Measurements from ENCODE around the gene SS18L1. TPM values are rescaled to one million over a fixed set of nuclear protein-coding genes. Genes with fewer than 3 reads are reported as not detected.

SS18L1 gene
- total RNA-seq, 1 experiment from 2014 or later: 15.1 TPM

GRCh38 chr20:62174021-62174804 lies 30.6 kb downstream of the SS18L1 start:
- DNase-seq (ENCODE audit: low read depth): no peak

DNA sequence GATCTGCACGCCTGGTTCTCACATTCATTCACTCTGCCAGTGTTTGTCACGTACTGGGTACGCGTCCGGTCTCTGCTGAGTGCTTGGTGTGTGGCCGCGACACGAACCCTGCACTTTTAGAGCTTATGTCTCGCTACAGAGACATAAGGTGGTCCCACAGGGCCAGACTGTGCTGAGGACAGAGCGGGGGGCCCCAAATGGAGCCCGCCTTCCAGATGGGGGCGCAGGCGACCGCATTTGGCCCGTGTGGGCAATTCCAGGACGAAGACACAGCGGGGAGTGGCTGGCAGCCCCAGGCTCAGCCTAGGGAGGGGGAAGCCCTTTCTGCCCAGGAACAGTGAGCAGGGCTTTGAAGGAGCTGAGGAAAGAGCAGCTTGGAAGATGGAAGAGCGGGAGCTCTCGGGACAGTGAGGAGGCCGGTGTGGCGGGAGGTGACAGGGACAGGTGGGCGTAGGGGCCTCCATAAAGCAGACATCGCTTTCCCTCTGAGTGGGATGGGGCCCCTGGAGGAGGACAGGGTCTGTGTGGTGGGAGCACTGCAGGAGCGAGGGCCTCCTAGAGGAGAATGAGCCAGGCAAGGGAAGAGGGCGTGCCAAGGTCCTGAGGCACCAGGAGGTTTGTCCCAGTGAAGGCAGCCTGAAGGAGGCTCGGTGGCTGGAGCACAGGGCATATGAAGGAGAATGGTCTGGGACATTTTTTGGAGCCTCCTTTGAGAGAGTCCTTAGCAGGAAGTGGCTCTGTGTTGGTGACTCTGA lies 31.5 kb downstream of the SS18L1 start:
- DNase-seq (ENCODE audit: low read depth): no peak

DNA sequence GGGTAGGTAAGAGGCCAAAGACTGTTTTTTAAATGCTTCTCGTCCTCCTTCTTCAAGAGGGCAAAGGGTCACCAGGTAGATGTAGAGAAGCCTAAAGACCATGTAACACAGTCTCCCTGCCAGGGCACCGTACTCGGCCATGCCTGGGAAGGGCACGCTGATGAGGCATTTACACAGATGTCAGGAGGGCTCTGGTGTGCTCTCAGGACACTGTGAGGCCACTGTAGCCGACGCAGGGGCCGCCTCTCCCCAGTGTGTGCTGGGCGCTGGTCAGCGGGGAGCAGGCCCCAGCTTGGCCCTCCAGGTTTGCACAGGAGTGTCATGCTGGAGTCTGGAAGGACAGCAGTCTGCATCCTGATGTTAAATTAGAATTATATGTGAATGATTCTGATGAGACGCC lies 32.1 kb downstream of the SS18L1 start:
- DNase-seq (ENCODE audit: low read depth): no peak

- DNase-seq (ENCODE audit: low read depth): no peak
These were observed 33.3 kb downstream of the SS18L1 start for GRCh38 chr20:62176866-62177265.

DNA sequence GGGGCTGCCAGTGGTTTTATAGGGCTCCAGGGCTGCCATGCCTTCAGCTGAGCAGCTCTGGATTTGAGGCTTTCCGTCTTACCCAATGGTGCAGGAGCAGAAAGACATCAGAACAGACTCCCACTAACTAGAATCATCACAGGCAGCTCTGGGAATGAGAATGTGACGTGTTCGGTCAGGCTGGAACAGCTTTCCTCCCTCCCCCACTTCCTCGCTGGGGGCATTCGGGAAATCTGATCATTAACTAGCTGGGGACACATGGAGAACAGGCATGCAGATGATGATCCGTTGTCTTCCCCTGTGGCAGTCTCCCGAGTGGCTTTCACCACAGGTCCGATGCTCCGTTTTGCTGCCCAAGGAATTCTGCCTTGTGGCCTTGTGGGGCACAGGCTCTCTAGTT lies 33.7 kb downstream of the SS18L1 start:
- DNase-seq (ENCODE audit: low read depth): no peak

- no peak for DNase-seq (ENCODE audit: low read depth)
These were observed 35.0 kb downstream of the SS18L1 start for GRCh38 chr20:62178316-62179161.

GRCh38 chr20:62179162-62179504 lies 35.6 kb downstream of the SS18L1 start:
- DNase-seq (ENCODE audit: low read depth): no peak

- DNase-seq (ENCODE audit: low read depth): no peak
These were observed 38.2 kb downstream of the SS18L1 start for GRCh38 chr20:62181808-62182207.

- DNase-seq (ENCODE audit: low read depth): peak; percentile 99
These were observed 39.2 kb downstream of the SS18L1 start, which contains the start of gene MTG2 for GRCh38 chr20:62182469-62183425. Gene MTG2, plus strand, starts transcription at chr20:62183028. Its CDS starts 10,393 bp downstream, at chr20:62193421.

- peak; percentile 28 for DNase-seq (ENCODE audit: low read depth)
These were observed 40.0 kb downstream of the SS18L1 start for GRCh38 chr20:62183426-62184142.

DNA sequence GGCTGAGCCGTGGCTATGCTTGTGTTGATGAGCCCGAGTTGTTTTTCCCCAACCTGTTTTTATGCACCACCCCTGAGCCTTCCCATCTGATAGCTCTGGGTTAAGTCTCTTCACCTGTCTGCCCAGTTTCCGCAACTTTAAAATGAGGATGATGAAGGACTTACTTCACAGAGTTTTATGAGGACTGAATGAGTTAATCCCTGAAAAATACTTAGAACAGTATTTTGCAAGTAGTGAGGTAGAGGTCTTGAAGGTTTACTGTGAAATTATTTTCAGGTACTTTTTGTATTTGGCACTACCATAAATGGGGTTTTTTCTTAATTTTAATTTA lies 42.5 kb downstream of the SS18L1 start:
- no peak for DNase-seq (ENCODE audit: low read depth)

DNA sequence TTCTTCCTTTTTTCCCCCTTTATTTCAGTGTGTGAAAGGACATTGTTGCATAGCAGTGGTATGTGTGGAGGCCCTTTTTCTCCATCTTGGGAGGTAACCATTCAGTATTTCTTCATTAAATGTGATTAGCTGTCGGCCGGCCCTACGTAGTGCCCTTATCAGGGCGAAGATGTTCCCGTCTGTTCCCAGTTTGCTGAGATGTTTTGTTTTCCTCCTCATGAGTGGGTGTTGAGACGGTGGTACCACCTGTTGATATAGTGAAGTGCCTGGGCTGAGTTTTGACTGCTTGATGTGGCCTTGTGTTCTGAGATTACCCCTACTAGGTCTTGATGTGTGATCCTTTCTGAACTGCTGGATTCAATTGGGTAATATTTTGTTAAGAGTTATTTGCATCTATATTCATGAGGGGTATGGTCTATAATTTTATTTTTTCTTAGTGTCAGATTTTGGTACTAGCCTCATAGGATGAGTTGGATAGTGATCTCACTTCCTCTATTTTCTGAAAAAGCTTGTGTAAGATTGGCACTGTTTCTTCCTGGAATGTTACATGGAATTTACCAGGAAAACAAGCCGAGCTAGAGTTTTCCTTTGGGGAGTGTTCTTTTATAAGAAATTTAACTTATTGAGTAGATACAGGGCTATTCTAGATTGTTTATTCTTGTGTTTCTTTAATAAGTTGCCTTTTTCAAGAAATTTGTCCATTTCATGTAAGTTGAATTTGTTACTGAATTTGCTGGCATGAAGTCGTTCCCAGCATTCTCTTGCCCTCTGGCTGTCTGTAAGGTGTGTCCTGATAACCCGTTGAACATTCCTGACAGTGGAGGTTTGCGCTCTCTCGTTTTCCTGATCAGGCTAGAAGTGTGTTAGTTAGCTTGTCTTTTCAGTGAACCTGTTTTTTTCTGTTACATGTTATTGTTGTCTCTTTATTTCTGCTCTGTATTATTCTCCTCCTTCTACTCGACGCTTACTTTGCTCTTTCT lies 43.6 kb downstream of the SS18L1 start:
- DNase-seq (ENCODE audit: low read depth): no peak

GRCh38 chr20:62190639-62191411 lies 47.3 kb downstream of the SS18L1 start:
- DNase-seq (ENCODE audit: low read depth): no peak

DNA sequence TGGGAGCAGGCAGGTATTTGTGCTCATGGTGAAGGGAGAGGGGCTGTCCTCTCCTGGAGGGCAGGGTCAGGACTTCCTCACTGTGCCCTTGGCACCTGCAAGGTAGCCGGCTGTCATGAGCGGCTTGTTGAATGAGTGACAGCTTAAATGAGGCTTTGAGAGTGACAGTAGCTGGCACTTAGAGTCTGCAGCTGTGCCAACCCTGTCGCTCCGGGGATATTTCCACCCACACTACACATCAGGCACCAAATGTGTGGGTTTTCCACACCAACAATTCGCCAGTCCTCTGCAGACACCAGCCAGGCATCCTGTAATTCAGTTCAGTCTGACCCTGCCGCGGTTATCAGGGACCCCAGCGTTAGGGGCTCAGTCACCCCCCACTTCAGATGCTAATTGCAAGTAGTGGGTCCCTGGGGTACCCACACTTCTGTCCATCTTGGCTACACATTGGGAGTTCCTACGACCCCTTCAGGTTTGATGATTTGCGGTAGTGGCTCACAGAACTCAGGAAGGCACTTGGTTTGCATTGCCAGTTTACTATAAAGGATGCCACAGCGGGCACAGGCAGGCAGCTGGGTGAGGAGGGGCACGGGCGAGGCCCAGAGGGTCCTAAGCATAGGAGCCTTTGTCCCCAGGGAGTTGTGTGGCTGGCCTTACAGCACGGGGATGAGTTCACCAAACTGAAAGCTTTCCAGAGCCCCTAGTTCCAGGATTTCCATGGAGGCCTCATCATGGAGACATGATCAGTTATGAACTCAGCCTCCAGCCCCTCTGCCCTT lies 48.4 kb downstream of the SS18L1 start:
- DNase-seq (ENCODE audit: low read depth): no peak

DNA sequence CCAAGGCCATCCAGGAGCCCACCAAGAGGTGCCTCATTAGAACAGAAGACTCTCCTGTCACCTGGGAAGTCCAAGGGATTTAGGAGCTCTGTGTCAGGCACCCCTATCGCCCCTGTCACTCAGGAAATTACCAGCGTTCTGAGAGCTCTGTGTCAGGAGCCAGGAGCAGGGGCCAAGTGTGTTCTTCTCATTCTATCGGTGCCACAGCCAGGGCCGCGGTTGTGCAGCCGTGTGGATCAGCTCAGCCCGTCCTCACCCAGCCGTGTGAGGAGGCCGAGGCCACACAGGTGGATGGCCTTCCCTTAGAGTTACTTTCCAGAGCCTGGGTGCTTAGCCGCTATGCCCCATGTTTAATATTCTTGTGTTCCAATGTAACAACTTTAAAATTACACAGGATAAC lies 49.1 kb downstream of the SS18L1 start:
- DNase-seq (ENCODE audit: low read depth): no peak

- DNase-seq (ENCODE audit: low read depth): no peak
These were observed 49.8 kb downstream of the SS18L1 start for GRCh38 chr20:62193079-62194025.

- no peak for DNase-seq (ENCODE audit: low read depth)
These were observed 51.5 kb downstream of the SS18L1 start for GRCh38 chr20:62195075-62195405.
